ENCODE measurements around the gene ELMOD3.
"Not testable (repeated sequence)": the region's sequence is repeated elsewhere in the genome, so short reads cannot be mapped to it uniquely, and the experiment has no call there.

The ELMOD3 gene

DNA sequence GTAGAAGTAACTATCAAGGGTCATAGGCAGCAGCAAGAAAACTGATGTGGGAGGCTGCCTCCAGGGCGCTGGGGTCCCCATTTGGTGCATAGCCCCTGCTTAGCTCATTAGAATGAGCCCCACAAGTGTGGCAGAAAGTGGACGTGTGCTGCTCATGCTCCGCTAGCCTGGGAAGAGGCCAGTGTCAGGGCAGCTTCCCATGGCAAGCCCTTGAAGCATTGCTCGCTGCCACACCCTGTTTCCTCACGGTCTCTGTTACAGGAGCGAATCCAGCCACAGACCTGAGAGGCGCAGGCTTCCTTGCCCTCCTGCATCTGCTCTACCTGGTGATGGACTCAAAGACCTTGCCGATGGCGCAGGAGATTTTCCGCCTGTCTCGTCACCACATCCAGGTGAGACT lies 22.5 kb downstream of the ELMOD3 start:
- DNase-seq: no peak

DNA sequence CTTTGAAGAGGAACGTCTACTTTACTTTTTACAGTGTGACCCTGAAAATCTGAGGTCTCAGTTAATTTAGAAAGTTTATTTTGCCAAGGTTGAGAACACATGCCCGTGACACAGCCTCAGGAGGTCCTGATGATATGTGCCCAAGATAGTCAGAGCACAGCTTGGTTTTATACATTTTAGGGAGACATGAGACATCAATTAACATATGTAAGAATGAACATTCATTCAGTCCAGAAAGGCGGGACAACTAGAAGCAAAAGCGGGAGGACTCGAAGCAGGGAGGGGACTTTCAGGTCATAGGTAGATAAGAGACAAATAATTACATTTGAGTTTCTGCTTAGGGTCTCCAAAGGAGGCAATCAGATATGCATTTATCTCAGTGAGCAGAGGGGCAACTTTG lies 23.7 kb downstream of the ELMOD3 start:
- no peak for DNase-seq

DNA sequence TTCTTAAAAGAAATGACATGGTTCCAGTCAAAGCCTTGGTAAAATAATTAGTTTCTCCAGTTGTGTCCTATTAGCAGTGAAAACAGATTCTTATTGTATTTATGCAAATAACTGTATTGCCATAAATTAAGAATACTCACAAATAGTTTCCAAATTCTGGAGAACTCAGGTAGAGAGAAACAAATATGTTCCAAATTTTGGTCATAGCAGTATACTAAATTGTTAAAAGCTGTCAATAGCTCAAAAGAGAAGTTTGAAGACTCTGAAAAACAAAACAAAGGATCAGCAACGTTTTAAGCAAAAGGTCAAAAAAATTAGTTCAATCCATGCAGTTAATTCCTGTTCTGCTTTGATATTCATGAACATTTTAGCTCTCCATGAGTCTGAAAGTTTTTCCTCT lies 25.5 kb downstream of the ELMOD3 start:
- no peak for DNase-seq

DNA sequence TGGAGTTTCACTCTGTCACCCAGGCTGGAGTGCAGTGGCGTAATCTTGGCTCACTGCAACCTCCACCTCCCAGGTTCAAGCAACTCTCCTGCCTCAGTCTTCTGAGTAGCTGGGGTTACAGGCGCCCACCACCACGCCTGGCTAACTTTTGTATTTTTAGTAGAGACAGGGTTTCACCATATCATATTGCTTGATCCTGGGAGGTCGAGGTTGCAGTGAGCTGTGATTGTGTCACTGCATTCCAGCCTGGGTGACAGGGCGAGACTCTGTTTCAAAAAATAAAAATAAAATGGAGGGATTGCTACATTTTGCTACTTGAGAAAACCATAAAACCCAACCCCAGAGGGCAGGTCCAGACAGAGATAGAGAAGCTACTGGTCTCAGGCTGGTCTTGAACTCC lies 28.6 kb downstream of the ELMOD3 start:
- not testable (repeated sequence) for DNase-seq

DNA sequence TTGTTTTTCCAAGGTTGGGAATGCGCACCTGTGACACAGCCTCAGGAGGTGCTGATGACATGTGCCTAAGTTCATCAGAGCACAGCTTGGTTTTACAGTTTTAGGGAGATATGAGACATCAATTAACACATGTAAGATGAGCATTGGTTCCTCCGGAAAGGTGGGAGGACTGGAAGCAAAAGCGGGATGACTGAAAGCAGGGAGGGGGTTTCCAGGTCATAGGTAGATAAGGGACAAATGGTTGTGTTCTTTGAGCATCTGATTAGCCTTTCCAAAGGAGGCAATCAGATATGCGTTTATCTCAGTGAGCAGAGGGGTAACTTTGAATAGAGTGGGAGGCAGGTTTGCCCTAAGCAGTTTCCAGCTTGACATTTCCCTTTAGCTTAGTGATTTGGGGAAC lies 29.3 kb downstream of the ELMOD3 start:
- DNase-seq: no peak

- no peak for DNase-seq
Measured at GRCh38 chr2:85385746-85386145, 31.2 kb downstream of the ELMOD3 start.

DNA sequence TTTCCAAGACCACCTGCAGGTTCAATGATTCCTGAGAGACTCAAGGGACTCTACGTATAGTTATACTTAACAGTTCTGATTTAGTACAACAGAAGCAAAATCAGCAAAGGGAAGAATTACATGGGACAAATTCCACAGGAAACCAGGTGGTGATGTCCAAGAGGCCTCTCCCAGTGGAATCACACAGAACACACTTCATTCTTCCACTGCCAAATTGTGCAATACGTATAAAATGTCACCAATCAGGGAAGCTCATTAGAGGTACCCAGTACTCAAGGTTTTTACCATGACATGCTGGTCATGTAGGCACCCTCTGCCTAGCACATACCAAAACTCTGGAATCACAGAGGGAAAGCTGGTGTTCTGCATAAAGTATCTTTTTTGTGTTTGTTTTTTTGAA lies 33.2 kb downstream of the ELMOD3 start:
- no peak for DNase-seq

- DNase-seq: no peak
Measured at GRCh38 chr2:85388878-85389538, 34.4 kb downstream of the ELMOD3 start.

DNA sequence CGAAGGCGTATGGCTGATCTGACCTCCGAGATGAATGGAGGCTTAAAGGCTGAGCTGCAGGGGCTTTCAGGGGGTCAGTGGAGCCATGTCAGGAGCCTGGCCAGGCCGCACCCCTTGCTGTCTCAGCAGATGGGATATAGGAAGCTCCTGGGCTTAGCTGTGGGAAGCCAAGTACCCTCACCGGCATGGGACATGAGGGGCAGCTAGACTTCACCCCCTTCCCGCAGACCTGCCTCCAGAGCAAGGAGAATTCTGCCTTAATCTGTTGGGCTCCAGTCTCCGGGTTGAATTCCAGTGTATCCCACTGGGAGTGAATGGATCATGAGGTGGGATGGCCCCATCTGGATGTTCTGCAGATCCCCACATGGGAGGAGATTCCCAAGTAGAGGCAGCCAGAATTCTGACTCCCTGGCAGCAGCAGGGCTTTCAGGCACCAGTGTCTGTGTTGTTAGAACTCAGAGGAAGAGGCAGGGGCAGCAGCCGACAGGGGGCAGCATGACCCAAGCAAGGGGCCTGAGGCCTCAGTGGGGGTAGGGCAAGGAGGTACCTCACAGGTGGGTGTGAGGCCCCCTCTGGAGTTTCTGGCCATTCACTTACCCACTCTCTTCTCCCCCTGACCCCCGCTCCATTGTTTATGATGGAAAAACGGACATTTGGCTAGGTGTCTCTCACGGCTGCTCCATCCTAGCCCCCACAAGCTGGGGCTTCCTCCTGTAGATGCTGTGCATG lies 36.5 kb downstream of the ELMOD3 start:
- peak; percentile 73 for DNase-seq

DNA sequence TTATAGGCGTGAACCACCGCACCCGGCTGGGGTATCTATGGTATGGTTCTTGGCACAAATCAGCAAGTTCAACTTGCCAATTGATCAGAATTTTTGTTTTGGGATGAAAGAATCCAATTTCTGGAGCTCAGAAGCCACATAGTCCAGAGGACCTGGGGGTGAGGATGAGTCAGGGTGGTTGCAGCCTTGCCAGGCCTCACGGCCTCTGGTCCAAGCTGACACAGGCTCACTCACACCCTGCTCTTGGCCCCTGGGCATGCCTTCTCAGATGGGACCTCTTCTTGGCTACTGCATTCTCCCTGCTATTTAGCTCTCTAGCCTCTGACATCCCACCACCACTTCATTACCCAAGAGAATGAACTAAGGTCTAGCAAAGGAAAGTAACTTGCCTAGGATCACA lies 39.3 kb downstream of the ELMOD3 start:
- DNase-seq: no peak

- no peak for DNase-seq
Measured at GRCh38 chr2:85394261-85394681, 39.7 kb downstream of the ELMOD3 start.

GRCh38 chr2:85394976-85395375 lies 40.4 kb downstream of the ELMOD3 start:
- DNase-seq: no peak

GRCh38 chr2:85395912-85396475 lies 41.4 kb downstream of the ELMOD3 start:
- DNase-seq: no peak

- DNase-seq: no peak
Measured at GRCh38 chr2:85396531-85397470, 42.2 kb downstream of the ELMOD3 start.

GRCh38 chr2:85397925-85398331 lies 43.4 kb downstream of the ELMOD3 start:
- DNase-seq: no peak

DNA sequence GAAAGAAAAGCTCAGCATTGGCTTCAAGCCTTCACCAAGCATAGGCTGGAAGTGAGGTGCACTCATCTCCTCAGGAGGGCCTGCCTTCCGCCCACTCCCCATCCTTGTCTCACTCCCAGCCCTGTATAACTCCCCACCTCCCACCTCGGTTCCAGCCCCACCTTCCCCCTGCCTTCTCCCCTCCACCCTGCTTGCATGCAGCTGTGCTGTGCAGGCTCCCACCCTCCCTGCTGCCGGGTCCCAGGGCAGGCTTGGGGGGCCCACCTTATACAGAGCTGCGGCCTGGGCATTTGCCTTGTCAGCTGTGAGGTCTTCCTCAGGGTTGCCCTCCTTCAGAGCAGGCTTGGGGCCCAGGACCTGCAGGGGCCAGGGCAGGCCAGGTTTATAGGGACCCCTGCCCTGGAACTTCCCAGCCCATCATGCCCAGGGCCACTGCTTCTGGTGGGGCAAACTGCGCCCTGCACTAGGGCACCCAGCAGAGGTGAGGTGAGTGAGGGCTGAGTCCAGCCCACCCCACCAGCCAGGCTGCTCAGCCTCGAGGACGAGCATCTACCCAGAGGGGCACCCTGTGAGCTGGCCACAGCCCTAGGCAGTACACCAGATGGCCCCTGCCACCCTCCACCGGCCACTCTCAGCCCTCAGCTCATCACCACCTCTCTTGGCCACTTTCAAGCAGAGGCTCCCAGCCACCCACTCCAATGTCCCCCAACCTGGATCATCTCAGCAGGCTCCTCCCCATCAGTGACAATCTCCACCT lies 44.0 kb downstream of the ELMOD3 start:
- DNase-seq: no peak

DNA sequence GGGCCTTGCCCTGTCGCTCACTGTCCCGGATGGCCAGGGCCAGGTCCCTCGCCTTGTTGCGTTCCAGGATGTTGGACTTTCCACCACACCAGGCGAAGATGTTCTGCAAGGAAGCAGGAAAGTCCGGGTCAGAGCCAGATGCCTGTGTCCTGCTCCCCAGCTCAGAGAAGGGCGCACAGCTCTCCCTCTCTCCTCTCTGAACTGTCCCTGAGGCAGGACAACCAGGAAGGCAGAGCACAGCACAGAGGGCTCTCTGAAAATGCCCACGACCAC lies 44.5 kb downstream of the ELMOD3 start:
- no peak for DNase-seq

- no peak for DNase-seq
Measured at GRCh38 chr2:85400023-85400422, 45.5 kb downstream of the ELMOD3 start.

DNA sequence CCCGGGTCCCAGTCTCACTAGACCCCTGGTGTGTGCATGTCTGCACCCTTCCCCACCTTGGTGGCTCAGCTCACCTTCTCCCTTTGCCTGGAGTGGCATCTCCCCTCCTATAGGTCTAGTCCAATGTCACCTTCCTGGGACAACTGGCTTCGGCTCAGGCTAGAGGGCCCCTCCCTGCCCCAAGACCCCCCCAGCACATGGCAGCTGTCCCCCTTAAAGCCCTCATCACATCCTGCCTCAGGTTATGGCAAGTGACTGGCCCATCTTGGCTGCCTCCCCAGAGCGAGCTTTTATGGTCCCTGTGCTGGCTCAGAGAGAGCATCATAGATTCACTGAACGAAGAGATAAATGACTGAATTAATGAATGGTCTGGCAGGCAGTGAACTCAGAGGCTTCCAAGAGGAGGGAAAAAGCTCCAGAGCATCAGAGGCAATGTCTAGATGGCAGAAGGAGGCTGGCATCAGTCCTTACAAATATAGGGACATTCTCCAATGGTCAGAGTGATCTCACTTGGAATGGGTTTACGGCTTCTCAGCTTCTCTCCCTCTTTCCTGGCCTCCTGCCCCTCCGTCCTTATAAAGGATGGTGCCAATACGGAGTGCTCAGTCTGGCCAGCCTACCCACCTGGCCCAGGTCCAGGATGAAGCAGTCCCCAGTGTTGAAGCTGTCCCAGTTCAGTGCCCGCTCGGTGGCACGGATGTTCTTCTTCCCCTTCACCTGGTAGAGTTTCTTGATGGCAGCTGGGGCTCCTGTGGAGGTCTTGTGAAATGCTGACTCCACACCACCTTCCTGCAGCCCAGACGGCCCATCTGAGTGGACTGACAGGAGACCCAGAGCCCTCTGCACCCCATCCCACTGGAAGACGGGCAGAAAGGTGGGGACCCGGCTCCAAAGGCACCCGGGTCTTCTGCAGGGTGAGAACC lies 46.2 kb downstream of the ELMOD3 start:
- DNase-seq: no peak

GRCh38 chr2:85401464-85401805 lies 46.9 kb downstream of the ELMOD3 start:
- no peak for DNase-seq

DNA sequence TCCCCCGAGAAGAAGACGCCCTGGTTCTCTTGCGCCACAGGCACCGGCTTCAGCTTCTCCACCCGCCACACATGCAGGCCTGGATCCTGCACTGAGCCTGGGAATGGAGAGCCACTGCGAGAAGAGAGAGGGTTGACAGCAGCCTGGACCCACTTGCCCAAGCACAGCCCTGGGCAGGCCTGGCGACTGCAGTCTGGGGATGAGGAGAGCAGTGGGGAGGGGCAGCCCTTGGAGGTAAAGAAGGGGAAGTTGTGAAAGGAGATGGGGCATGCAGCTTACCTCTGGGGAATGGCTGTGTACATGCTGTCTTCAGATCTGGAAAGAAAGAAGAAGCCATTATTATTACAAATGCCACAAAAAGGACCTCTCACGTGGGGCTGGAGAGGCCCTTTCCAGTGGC lies 47.3 kb downstream of the ELMOD3 start:
- DNase-seq: no peak

Measured in stimulated activated CD4-positive, alpha-beta T cell treated with anti-CD3 and anti-CD28 coated beads, Interleukin-4, amount 100 ng/mL, for 24 hours (primary cell).